HG03025 (cell line): Measurements from ENCODE around the gene SCYL1.
"Not testable (repeated sequence)": the region's sequence is repeated elsewhere in the genome, so short reads cannot be mapped to it uniquely, and the experiment has no call there.

Experiments used
- ATAC-seq: cut with Tn5 transposase; IDR thresholded peaks from one replicate; pipeline ENCODE4 v1.9.1; 2021; ENCODE audit warnings: mild to moderate bottlenecking, moderate library complexity; ENCODE audit not compliant: unreplicated experiment, low FRiP score

Gene SCYL1

GRCh38 chr11:65504674-65505465 is 20.0 kb upstream of the SCYL1 start:
- no peak for ATAC-seq

DNA sequence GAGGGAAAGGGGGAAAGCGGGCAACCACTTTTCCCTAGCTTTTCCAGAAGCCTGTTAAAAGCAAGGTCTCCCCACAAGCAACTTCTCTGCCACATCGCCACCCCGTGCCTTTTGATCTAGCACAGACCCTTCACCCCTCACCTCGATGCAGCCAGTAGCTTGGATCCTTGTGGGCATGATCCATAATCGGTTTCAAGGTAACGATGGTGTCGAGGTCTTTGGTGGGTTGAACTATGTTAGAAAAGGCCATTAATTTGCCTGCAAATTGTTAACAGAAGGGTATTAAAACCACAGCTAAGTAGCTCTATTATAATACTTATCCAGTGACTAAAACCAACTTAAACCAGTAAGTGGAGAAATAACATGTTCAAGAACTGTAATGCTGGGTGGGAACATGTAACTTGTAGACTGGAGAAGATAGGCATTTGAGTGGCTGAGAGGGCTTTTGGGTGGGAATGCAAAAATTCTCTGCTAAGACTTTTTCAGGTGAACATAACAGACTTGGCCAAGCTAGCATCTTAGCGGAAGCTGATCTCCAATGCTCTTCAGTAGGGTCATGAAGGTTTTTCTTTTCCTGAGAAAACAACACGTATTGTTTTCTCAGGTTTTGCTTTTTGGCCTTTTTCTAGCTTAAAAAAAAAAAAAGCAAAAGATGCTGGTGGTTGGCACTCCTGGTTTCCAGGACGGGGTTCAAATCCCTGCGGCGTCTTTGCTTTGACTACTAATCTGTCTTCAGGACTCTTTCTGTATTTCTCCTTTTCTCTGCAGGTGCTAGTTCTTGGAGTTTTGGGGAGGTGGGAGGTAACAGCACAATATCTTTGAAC is 19.2 kb upstream of the SCYL1 start:
- no peak for ATAC-seq

- no peak for ATAC-seq
Measured at GRCh38 chr11:65506290-65506771, 18.6 kb upstream of the SCYL1 start.

DNA sequence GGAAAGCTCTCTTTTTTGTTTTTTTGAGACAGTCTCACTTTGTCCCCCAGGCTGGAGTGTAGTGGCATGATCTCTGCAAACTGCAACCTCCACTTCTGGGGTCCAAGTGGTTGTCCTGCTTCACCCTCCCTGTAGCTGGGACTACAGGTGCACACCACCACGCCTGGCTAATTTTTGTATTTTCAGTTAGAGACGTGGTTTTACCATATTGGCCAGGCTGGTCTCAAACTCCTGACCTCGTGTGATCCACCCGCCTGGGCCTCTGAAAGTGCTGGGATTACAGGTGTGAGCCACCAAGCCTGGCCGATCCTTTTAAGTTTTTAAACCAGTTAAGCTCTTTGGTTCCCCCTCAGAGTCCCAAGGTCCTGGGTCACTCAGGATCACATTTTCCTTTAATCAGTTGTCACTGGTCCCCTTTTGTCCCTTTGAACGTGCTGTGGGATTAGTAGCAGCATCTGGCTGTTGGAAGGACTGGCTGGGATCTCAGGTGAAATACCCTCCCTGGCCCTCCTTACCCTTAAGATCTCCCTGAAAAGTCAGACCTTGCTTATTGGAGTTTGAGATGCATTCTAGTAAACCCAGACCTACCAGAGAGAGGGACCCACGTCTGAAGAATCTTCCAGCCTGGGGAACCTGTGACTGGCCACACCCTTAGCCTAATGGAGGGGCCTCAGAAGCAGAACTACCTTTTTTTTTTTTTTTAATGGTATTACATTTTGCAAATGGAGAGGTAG is 17.9 kb upstream of the SCYL1 start:
- ATAC-seq = no peak

DNA sequence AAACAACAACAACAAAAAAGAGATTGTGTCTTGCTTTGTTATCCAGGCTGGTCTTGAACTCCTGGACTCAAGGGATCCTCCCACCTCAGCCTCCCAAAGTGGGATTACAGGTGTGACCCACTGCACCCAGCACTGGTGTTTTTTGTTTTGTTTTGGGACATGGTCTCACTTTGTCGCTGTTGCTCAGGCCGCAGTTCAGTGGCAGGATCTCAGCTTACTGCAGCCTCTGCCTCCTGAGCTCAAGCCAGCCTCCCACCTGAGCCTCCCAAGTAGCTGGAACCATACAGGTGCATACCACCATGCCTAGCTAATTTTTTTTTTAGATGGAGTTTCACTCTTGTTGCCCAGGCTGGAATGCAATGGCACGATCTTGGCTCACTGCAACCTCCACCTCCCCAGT is 12.6 kb upstream of the SCYL1 start:
- ATAC-seq = not testable (repeated sequence)

GRCh38 chr11:65516135-65516968 is 8.5 kb upstream of the SCYL1 start:
- no peak for ATAC-seq

DNA sequence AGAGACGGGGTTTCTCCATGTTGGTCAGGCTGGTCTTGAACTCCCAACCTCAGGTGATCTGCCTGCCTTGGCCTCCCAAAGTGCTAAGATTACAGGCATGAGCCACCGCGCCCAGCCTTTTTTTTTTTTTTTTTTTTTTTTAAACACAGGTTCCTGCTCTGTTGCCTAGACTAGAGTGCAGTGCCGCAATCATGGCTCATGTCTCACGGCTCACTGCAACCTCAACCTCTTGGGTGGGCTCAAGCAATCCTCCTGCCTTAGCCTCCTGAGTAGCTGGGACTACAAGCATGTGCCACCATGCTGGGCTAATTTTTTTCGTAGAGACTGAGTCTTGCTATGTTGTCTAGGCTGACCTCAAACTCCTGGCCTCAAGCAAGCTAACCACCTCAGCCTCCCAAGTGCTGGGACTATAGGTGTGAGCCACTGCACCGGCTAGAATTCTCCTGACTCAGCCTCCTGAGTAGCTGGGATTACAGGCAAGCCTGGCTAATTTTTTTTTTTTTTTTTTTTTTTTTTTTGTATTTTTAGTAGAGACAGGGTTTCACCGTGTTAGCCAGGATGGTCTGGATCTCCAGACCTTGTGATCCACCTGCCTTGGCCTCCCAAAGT is 5.8 kb upstream of the SCYL1 start:
- ATAC-seq = not testable (repeated sequence)

DNA sequence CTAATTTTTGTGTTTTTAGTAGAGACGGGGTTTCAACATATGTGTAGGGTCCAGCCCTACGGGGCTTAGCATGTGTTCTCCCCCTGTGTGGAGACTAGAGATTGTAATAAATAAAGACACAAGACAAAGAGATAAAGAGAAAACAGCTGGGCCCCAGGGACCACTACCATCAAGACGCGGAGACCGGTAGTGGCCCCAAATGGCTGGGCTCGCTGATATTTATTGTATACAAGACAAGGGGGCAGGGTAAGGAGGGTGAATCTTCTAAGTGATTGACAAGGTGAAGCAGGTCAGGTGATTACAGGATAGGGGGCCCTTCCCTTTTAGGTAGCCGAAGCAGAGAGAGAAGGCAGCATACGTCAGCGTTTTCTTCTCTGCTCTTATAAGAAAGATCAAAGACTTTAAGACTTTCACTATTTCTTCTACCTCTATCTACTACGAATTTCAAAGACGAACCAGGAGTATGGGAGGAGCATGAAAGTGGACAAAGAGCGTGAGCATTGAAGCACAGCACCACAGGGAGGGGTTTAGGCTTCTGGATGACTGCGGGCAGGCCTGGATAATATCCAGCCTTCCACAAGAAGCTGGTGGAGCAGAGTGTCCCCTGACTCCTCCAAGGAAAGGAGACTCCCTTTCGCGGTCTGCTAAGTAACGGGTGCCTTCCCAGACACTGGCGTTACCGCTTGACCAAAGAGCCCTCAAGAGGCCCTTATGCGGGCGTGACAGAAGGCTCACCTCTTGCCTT is 2.9 kb upstream of the SCYL1 start:
- not testable (repeated sequence) for ATAC-seq

GRCh38 chr11:65522718-65523630 is 1.9 kb upstream of the SCYL1 start:
- ATAC-seq = not testable (repeated sequence)

DNA sequence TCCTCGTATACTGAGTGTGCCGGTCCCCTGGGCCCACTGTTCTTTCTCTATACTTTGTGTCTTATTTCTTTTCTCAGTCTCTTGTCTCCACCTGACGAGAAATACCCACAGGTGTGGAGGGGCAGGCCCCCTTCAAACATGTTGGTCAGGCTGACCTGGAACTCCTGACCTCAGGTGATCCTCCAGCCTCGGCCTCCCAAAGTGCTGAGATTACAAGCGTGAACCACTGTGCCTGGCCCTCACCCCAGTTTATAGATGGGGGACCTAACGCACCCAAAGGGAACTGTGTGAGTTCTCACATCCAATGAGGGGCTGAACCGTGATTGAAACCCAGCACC is 1.3 kb upstream of the SCYL1 start:
- not testable (repeated sequence) for ATAC-seq

- ATAC-seq = no peak
Measured at GRCh38 chr11:65524014-65524740, 706 bp upstream of the SCYL1 start.

GRCh38 chr11:65525546-65526480 is 930 bp downstream of the SCYL1 start:
- ATAC-seq = no peak

GRCh38 chr11:65526744-65527143 is 1.9 kb downstream of the SCYL1 start:
- no peak for ATAC-seq

DNA sequence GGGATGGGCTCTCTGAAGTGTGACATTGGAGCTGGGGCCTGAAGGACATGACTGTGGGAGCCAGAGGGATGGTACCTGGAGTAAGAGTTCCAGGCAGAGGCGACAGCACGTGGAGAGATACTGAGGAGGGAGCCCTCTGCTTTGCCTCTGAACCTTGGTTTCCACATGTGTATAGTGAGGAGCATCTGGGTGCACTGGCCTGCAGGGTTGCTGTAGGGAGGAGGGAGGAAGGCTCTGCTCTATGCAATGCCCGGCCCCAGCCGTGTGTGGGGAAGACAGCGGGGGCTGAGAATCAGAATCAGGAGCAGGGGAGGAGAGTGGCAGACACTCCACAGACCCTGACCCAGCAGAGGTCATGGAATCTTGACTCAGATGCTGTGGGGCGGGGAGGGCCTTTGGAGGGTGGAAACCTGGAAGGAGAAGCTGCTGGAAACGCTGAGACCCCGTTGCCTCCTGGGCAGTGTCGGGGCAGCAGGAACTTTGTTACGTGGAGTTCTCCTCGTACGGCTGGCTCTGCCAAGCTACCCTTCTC is 4.0 kb downstream of the SCYL1 start:
- ATAC-seq = no peak

- no peak for ATAC-seq
Measured at GRCh38 chr11:65529475-65530156, 4.7 kb downstream of the SCYL1 start.

DNA sequence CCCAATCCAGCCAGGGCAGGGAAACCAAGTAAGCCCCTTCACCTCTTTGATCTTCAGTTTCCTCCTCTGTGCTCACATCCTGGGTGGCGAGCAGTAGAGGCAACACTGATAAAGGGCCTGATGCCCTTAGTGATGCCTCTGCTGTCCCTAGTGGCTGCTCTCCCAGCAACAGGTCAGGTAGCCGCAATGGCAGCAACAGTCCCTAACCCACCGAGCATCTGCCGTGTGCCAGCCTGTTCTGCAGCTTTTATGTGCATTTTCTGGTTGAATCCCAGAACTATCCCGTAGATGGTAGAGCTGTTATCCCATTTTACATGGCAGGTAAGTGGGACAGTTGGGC is 5.2 kb downstream of the SCYL1 start:
- ATAC-seq = no peak
